Liver (tissue), 9 donors: ENCODE data around the gene CDH4. TPM values are rescaled to one million over a fixed set of nuclear protein-coding genes. Genes with fewer than 3 reads are reported as not detected.

Source experiments
- DNase-seq: peaks from one replicate; pipeline ENCODE4 v3.0.0-alpha.2; 2017; ENCODE audit warnings: low spot score
- H3K27ac ChIP-seq, 2 donors: one replicate each; pipeline ENCODE4 v1.7.0; 2013; ENCODE audit warnings: inconsistent platforms in 2 of 2, low read length in 2 of 2, control low read depth in 1 of 2, low read depth in 1 of 2, mild to moderate bottlenecking in 1 of 2
- H3K27me3 ChIP-seq, 4 donors: one replicate each; pipeline versions ENCODE4 v1.6.1 to v1.7.0; 2013; ENCODE audit warnings: low read length in 3 of 4, inconsistent platforms in 1 of 4, mild to moderate bottlenecking in 1 of 4, moderate library complexity in 1 of 4; ENCODE audit not compliant: control insufficient read depth in 4 of 4, insufficient read depth in 4 of 4
- H3K36me3 ChIP-seq, 4 donors: one replicate each; pipeline versions ENCODE4 v1.6.1 to v1.7.0; 2013; ENCODE audit warnings: low read length in 3 of 4, mild to moderate bottlenecking in 3 of 4, low read depth in 1 of 4, moderate library complexity in 1 of 4; ENCODE audit not compliant: control insufficient read depth in 4 of 4, insufficient read depth in 3 of 4
- H3K4me1 ChIP-seq, 4 donors: one replicate each; pipeline versions ENCODE4 v1.6.1 to v1.7.0; 2013; ENCODE audit warnings: low read length in 3 of 4, mild to moderate bottlenecking in 3 of 4, moderate library complexity in 1 of 4; ENCODE audit not compliant: control insufficient read depth in 4 of 4, insufficient read depth in 4 of 4
- H3K4me3 ChIP-seq, 3 donors: one replicate each; pipeline versions ENCODE4 v1.6.1 to v1.7.0; 2013; ENCODE audit warnings: low read length in 3 of 3, control low read depth in 1 of 3, low read depth in 1 of 3, mild to moderate bottlenecking in 1 of 3
- H3K9ac ChIP-seq, 2 donors: one replicate each; pipeline ENCODE4 v1.7.0; 2013; ENCODE audit warnings: low read length in 2 of 2, mild to moderate bottlenecking in 2 of 2, moderate library complexity in 2 of 2, control low read depth in 1 of 2, low read depth in 1 of 2
- H3K9me3 ChIP-seq, 4 donors: one replicate each; pipeline versions ENCODE4 v1.6.1 to v1.7.0; 2013; ENCODE audit warnings: low read length in 3 of 4; ENCODE audit not compliant: control insufficient read depth in 4 of 4
- EGR1 ChIP-seq, 2 donors: IDR thresholded peaks; 2 replicates each; pipeline ENCODE4 v1.6.1; 2016 to 2018; ENCODE audit warnings: antibody characterized with exemption in 2 of 2, low read depth in 2 of 2
- FOXA2 ChIP-seq: IDR thresholded peaks from 2 replicates; pipeline ENCODE4 v1.6.1; 2016; ENCODE audit warnings: antibody characterized with exemption
- GABPA ChIP-seq, 2 donors: IDR thresholded peaks in 1 of 2; conservative IDR thresholded peaks in 1 of 2; 2 replicates each; pipeline ENCODE4 v1.6.1; 2016; ENCODE audit warnings: antibody characterized with exemption in 2 of 2, mild to moderate bottlenecking in 1 of 2, moderate library complexity in 1 of 2
- HNF4A ChIP-seq, 2 donors: conservative IDR thresholded peaks; 2 replicates each; pipeline ENCODE4 v1.6.1; 2016; ENCODE audit warnings: antibody characterized with exemption in 2 of 2, mild to moderate bottlenecking in 2 of 2
- HNF4G ChIP-seq: IDR thresholded peaks from 2 replicates; pipeline ENCODE4 v1.6.1; 2016; ENCODE audit warnings: antibody characterized with exemption
- JUND ChIP-seq, 2 donors: IDR thresholded peaks; 2 replicates each; pipeline ENCODE4 v1.6.1; 2016; ENCODE audit warnings: antibody characterized with exemption in 2 of 2
- MAX ChIP-seq: IDR thresholded peaks from 2 replicates; pipeline ENCODE4 v1.6.1; 2016; ENCODE audit warnings: antibody characterized with exemption
- NR2F2 ChIP-seq: IDR thresholded peaks from 2 replicates; pipeline ENCODE4 v1.6.1; 2016; ENCODE audit warnings: antibody characterized with exemption
- RAD21 ChIP-seq, 2 donors: IDR thresholded peaks; 2 replicates each; pipeline ENCODE4 v1.6.1; 2016; ENCODE audit warnings: antibody characterized with exemption in 2 of 2, mild to moderate bottlenecking in 2 of 2
- RXRA ChIP-seq, 2 donors: IDR thresholded peaks; 2 replicates each; pipeline ENCODE4 v1.6.1; 2017 to 2018; ENCODE audit warnings: antibody characterized with exemption in 2 of 2, mild to moderate bottlenecking in 1 of 2
- SP1 ChIP-seq: IDR thresholded peaks from 2 replicates; pipeline ENCODE4 v1.6.1; 2018; ENCODE audit warnings: antibody characterized with exemption, mild to moderate bottlenecking
- TAF1 ChIP-seq: conservative IDR thresholded peaks from 2 replicates; pipeline ENCODE4 v1.6.1; 2016; ENCODE audit warnings: antibody characterized with exemption, mild to moderate bottlenecking
- YY1 ChIP-seq: IDR thresholded peaks from 2 replicates; pipeline ENCODE4 v1.6.1; 2016; ENCODE audit warnings: antibody characterized with exemption, mild to moderate bottlenecking
- WGBS: extraction: QIAGEN DNeasy Blood & Tissue Kit; methylation state at CpG from one replicate; pipeline ENCODE4 v1.1.7; 2013; 5-methylcytosine and 5-hydroxymethylcytosine counted together
- polyA plus RNA-seq, 2 donors: library from polyadenylated mRNA; stranded (reverse) in 1 of 2; unstranded in 1 of 2; fragments of 200-250 nt in 1 of 2; fragments of >200 nt in 1 of 2; fragmentation: Nextera tagmentation in 1 of 2; extraction: Ambion mirVana in 1 of 2; gene quantifications; one replicate each; pipeline versions ENCODE4 v1.2.1 to v1.2.3, GENCODE V29; 2013 to 2015
- total RNA-seq, 2 donors: library from RNA; depleted of rRNA; stranded (reverse); fragments of >200 nt; gene quantifications; one replicate each; pipeline ENCODE4 v1.2.3, GENCODE V29; 2014
- TF ChIP-seq, protein P1 (sequence below): IDR thresholded peaks from 2 replicates; pipeline ENCODE4 v1.6.1; 2016; ENCODE audit warnings: antibody characterized with exemption
- TF ChIP-seq, protein P2 (sequence below): IDR thresholded peaks from 2 replicates; pipeline ENCODE4 v1.6.1; 2016; ENCODE audit warnings: antibody characterized with exemption, mild to moderate bottlenecking
- TF ChIP-seq, protein P3 (sequence below): IDR thresholded peaks from 2 replicates; pipeline ENCODE4 v1.6.1; 2016; ENCODE audit warnings: antibody characterized with exemption
- TF ChIP-seq, protein P4 (sequence below): fragments of 150-350 bp; IDR thresholded peaks from 2 replicates; pipeline ENCODE4 v1.5.1; 2017; ENCODE audit warnings: improper control_type of control experiment, low read depth, low read length; ENCODE audit not compliant: missing input control
- donor health status: healthy.
- donor health status: healthy.
- donor health status: healthy.
- donor health status: healthy.
- donor health status: healthy.

The CDH4 gene
- total and polyA plus RNA-seq, 4 donors = 0.03 to 0.25 (median 0.19) TPM; not detected in 1

- H3K9me3 ChIP-seq = no peaks in the 10 kb centered on the region
- H3K36me3 ChIP-seq = no peaks in the 10 kb centered on the region
- 62% methylated on average over 4 of the region's 4 CpGs for WGBS
- H3K4me3 ChIP-seq = no peak overlapping the region
- TF ChIP-seq, protein P1, sequence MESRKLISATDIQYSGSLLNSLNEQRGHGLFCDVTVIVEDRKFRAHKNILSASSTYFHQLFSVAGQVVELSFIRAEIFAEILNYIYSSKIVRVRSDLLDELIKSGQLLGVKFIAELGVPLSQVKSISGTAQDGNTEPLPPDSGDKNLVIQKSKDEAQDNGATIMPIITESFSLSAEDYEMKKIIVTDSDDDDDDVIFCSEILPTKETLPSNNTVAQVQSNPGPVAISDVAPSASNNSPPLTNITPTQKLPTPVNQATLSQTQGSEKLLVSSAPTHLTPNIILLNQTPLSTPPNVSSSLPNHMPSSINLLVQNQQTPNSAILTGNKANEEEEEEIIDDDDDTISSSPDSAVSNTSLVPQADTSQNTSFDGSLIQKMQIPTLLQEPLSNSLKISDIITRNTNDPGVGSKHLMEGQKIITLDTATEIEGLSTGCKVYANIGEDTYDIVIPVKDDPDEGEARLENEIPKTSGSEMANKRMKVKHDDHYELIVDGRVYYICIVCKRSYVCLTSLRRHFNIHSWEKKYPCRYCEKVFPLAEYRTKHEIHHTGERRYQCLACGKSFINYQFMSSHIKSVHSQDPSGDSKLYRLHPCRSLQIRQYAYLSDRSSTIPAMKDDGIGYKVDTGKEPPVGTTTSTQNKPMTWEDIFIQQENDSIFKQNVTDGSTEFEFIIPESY = no peak
- TF ChIP-seq JUND (IDR thresholded peaks at IDR 0.05) (no peak), NR2F2 (no peak), HNF4G (no peak), FOXA2 (no peak), TAF1 (no peak), GABPA (IDR thresholded peaks at IDR 0.05 in 1 of 2, conservative IDR thresholded peaks at IDR 0.05 in 1 of 2) (no peak), YY1 (no peak), MAX (no peak)
- TF ChIP-seq, protein P2, sequence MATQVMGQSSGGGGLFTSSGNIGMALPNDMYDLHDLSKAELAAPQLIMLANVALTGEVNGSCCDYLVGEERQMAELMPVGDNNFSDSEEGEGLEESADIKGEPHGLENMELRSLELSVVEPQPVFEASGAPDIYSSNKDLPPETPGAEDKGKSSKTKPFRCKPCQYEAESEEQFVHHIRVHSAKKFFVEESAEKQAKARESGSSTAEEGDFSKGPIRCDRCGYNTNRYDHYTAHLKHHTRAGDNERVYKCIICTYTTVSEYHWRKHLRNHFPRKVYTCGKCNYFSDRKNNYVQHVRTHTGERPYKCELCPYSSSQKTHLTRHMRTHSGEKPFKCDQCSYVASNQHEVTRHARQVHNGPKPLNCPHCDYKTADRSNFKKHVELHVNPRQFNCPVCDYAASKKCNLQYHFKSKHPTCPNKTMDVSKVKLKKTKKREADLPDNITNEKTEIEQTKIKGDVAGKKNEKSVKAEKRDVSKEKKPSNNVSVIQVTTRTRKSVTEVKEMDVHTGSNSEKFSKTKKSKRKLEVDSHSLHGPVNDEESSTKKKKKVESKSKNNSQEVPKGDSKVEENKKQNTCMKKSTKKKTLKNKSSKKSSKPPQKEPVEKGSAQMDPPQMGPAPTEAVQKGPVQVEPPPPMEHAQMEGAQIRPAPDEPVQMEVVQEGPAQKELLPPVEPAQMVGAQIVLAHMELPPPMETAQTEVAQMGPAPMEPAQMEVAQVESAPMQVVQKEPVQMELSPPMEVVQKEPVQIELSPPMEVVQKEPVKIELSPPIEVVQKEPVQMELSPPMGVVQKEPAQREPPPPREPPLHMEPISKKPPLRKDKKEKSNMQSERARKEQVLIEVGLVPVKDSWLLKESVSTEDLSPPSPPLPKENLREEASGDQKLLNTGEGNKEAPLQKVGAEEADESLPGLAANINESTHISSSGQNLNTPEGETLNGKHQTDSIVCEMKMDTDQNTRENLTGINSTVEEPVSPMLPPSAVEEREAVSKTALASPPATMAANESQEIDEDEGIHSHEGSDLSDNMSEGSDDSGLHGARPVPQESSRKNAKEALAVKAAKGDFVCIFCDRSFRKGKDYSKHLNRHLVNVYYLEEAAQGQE = no peak
- TF ChIP-seq, protein P3, sequence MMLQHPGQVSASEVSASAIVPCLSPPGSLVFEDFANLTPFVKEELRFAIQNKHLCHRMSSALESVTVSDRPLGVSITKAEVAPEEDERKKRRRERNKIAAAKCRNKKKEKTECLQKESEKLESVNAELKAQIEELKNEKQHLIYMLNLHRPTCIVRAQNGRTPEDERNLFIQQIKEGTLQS = no peak
- H3K27ac ChIP-seq = no peak overlapping the region
- H3K27me3 ChIP-seq = peaks cover 0 to 6% (median 0%) of the 10 kb centered on the region in 4 donors
- no peak for DNase-seq
- no peaks in the 10 kb centered on the region for H3K4me1 ChIP-seq
- H3K9ac ChIP-seq = no peak overlapping the region
Observed at GRCh38 chr20:61290721-61291120, 38.7 kb downstream of the CDH4 start.

GRCh38 chr20:61291166-61291829 is 39.2 kb downstream of the CDH4 start:
- Histone ChIP-seq H3K4me3 (no peak overlapping the region), H3K9me3 (no peaks in the 10 kb centered on the region), H3K36me3 (no peaks in the 10 kb centered on the region), H3K9ac (no peak overlapping the region), H3K27ac (no peak overlapping the region), H3K4me1 (no peaks in the 10 kb centered on the region), H3K27me3 (peaks cover 0 to 6% (median 0%) of the 10 kb centered on the region in 4 donors)
- TF ChIP-seq FOXA2 (no peak), MAX (no peak), HNF4G (no peak), NR2F2 (no peak), YY1 (no peak), GABPA (IDR thresholded peaks at IDR 0.05 in 1 of 2, conservative IDR thresholded peaks at IDR 0.05 in 1 of 2) (no peak), RXRA (IDR thresholded peaks at IDR 0.05) (no peak), EGR1 (IDR thresholded peaks at IDR 0.05; ENCODE audit: low read depth in 2 of 2) (no peak), HNF4A (conservative IDR thresholded peaks at IDR 0.05) (no peak), SP1 (no peak), RAD21 (IDR thresholded peaks at IDR 0.05) (no peak)
- TF ChIP-seq, protein P4, sequence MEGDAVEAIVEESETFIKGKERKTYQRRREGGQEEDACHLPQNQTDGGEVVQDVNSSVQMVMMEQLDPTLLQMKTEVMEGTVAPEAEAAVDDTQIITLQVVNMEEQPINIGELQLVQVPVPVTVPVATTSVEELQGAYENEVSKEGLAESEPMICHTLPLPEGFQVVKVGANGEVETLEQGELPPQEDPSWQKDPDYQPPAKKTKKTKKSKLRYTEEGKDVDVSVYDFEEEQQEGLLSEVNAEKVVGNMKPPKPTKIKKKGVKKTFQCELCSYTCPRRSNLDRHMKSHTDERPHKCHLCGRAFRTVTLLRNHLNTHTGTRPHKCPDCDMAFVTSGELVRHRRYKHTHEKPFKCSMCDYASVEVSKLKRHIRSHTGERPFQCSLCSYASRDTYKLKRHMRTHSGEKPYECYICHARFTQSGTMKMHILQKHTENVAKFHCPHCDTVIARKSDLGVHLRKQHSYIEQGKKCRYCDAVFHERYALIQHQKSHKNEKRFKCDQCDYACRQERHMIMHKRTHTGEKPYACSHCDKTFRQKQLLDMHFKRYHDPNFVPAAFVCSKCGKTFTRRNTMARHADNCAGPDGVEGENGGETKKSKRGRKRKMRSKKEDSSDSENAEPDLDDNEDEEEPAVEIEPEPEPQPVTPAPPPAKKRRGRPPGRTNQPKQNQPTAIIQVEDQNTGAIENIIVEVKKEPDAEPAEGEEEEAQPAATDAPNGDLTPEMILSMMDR = no peak
- TF ChIP-seq, protein P3 = no peak
- TF ChIP-seq, protein P2 = no peak
- WGBS = 88% methylated on average over 17 of the region's 17 CpGs
- no peak for DNase-seq
